ENCODE data around the gene FBXL15.

The FBXL15 gene

GRCh38 chr10:102420714-102421506 lies at the start of gene FBXL15:
Gene FBXL15 (plus strand): TSS chr10:102420836. CDS start chr10:102421130, 294 bp downstream.
- DNase-seq, result peak; percentile 94 to 97 (median 97)

GRCh38 chr10:102371295-102371694 lies 49.3 kb upstream of the FBXL15 start:
- DNase-seq, result no peak

- peak in 1 of 3 experiments; percentile 1 for DNase-seq
Measured at GRCh38 chr10:102375250-102375649, 45.4 kb upstream of the FBXL15 start.

- DNase-seq, result no peak
Measured at GRCh38 chr10:102375867-102376266, 44.8 kb upstream of the FBXL15 start.

GRCh38 chr10:102376901-102377300 lies 43.7 kb upstream of the FBXL15 start:
- no peak for DNase-seq

- DNase-seq, result no peak
Measured at GRCh38 chr10:102379383-102379782, 41.3 kb upstream of the FBXL15 start.

- DNase-seq, result no peak
Measured at GRCh38 chr10:102381983-102382382, 38.7 kb upstream of the FBXL15 start.

GRCh38 chr10:102382871-102383270 lies 37.8 kb upstream of the FBXL15 start:
- no peak for DNase-seq

GRCh38 chr10:102384053-102384452 lies 36.6 kb upstream of the FBXL15 start:
- DNase-seq, result no peak

GRCh38 chr10:102384606-102385429 lies 35.8 kb upstream of the FBXL15 start:
- DNase-seq, result no peak

- DNase-seq, result no peak
Measured at GRCh38 chr10:102389894-102390293, 30.7 kb upstream of the FBXL15 start.

- DNase-seq, result no peak
Measured at GRCh38 chr10:102392306-102392705, 28.3 kb upstream of the FBXL15 start.

- no peak for DNase-seq
Measured at GRCh38 chr10:102393411-102394078, 27.1 kb upstream of the FBXL15 start.

- DNase-seq, result peak; percentile 59 to 76 (median 76)
Measured at GRCh38 chr10:102394079-102394800, 26.4 kb upstream of the FBXL15 start.

GRCh38 chr10:102394801-102395399 lies 25.7 kb upstream of the FBXL15 start:
- DNase-seq, result peak in 1 of 3 experiments; percentile 54

GRCh38 chr10:102395400-102396316 lies 25.0 kb upstream of the FBXL15 start, which contains the start of gene NFKB2:
Gene NFKB2 (plus strand): TSS chr10:102395705. CDS start chr10:102395960, 255 bp downstream.
- peak; percentile 55 to 69 (median 57) for DNase-seq

- DNase-seq, result no peak
Measured at GRCh38 chr10:102396317-102396650, 24.4 kb upstream of the FBXL15 start.

- no peak for DNase-seq
Measured at GRCh38 chr10:102396730-102397151, 23.9 kb upstream of the FBXL15 start.

GRCh38 chr10:102397222-102398171 lies 23.1 kb upstream of the FBXL15 start:
- no peak for DNase-seq

Measured in NCI-H1417 (cell line).